Activated gamma-delta T cell treated with anti-CD3 and anti-CD28 coated beads, Interleukin-2, amount 50 U/mL, for 16 hours (primary cell): Measurements from ENCODE around the gene ILF2.
A peak's percentile ranks its signal among the peaks of the same experiment; 100 is the strongest.
"Not testable (repeated sequence)": the region's sequence is repeated elsewhere in the genome, so short reads cannot be mapped to it uniquely, and the experiment has no call there.

Source experiments
- DNase-seq: peaks from one replicate; pipeline ENCODE4 v3.0.0-alpha.2; 2020; ENCODE audit warnings: low read depth

ILF2 gene

DNA sequence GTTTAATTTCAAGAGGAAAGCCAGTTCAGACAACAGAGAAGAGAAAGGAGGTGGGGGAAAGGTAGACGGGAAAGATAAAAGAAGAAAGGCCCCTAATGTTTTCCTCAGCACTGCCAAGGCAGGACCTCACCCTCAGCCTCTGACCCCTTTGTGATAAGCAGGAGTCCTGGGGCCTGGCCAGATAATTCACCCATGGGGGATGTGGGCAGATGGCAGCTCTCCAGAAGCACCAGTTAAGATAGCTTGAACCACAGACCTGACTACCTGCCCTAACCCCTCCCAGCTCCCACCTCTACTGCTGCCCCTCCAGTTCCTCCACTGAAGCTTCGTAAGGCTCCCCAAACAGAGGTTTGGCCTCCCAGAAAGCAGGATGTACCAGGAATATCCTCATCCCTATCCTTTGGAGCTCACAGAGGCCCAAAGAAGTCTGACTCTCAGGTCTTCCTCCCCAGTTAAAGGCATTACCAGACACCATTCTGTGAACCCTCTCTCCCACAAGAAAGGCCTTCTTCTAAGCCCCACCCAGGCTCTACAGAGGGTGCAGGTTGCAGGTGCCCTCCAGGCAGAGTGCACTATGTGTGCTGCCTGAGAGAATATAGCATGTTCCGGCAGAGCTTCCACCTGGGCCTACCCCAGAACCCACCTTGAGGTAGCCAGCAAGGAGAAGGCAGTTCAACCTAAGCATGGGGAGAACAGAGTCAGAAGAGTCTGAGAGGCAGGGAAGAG is 21.5 kb downstream of the ILF2 start:
- DNase-seq = no peak

DNA sequence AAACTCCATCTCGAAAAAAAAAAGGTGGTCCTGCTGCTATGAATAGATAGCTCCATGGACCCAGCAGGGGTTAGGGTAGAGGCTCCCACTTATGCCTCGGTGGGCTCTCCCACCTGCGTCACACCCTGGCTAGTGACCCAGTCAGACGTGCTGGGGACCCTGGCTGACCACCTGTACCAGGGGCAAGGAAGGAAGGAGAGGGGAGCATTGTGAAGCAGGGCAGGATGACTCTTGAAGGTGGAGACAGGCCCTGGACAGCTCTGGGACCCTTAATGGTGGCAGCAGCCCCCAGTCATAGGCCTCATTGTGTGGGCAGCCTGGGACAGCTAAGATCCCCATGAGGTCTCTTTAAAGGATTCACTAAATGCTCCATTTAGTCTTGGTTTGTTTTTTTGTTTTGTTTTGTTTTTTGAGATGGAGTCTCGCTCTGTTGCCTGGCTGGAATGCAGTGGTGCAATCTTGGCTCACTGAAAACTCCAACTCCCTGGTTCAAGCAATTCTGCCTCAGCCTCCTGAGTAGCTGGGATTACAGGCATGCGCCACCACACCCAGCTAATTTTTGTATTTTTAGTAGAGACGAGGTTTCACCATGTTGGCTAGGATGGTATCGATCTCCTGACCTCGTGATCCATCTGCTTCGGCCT is 22.7 kb downstream of the ILF2 start:
- DNase-seq = no peak

- no peak for DNase-seq
These were observed 23.5 kb downstream of the ILF2 start for GRCh38 chr1:153647346-153647714.

DNA sequence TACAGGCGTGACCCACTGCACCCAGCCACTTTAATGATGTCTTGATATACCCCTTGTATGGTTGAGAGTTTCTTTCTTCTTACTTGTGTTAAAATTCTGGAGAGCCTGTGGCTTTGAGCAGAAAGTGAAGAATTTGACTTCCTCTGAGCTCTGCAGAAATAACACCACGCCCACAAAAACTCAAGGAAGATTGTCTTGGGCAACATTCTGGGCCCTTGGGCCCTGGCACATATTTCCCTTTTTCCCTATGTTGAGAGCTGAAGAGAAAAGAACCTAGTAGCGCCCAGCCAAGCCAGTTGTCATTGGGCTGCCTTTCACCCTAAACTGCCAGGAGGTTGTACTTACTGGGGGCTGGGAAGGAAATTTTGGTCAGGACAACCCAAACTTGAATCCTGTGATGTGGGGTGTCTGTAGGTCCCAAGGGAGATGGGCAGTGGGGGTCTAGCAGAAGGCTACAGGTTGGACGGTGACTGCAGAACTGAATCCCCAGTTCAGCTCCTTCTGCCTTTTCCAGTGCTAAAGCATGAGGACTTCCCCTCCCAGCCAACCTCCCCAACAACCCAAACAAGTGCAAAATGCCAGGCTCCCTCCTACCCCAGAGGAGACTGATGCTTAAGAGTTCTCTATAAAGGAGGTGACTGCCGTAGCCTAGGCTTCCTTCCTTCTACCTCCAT is 24.0 kb downstream of the ILF2 start:
- no peak for DNase-seq

DNA sequence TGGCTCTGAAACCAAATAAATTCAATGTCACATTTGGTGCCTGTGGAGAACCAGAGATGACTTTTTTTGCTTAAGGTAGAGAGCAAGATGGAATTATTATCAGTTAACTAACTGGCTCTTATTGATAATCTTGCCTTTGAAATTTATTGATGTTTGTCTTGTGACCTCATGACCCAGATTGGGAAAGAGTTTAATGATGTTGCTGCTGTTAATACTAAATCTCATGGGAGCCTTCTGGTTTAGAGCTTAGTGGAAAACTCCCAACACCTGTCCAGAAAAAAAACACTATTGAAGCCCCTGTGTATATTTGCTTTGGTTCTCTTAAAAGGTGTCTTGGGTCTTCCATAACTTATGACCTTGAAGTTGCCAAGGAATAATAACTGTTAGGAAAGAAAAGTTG is 27.0 kb downstream of the ILF2 start:
- DNase-seq = no peak

DNA sequence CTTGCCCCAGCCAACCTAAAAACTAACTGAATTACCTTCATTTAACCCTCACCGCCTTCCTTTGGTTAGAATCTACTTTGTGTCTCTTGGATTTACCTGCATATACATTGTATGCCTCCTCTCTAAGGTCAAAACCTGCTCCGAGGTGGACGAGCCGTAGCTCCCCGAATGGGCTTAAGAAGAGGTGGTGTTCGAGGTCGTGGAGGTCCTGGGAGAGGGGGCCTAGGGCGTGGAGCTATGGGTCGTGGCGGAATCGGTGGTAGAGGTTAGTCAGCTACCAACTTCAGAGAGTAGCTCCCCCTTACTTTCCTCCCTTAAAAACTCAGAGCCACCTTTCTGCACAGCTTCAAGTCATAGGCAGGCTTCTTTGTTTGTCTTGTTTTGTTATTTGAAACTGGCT is 27.7 kb downstream of the ILF2 start:
- no peak for DNase-seq

DNA sequence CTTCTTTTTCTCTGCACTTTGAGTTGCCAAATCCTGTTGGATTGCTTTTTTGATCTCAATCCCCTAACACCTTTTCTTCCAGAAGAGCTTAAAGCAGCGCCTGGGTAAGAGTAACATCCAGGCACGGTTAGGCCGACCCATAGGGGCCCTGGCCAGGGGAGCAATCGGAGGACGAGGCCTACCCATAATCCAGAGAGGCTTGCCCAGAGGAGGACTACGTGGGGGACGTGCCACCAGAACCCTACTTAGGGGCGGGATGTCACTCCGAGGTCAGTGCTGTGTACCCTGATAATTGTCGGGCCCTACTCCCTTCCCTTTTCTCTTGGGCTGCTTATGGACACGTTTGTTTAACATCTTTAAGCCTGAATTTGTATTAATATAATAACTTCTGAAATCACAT is 28.6 kb downstream of the ILF2 start:
- no peak for DNase-seq

- DNase-seq = no peak
These were observed 29.9 kb downstream of the ILF2 start for GRCh38 chr1:153640861-153641260.

DNA sequence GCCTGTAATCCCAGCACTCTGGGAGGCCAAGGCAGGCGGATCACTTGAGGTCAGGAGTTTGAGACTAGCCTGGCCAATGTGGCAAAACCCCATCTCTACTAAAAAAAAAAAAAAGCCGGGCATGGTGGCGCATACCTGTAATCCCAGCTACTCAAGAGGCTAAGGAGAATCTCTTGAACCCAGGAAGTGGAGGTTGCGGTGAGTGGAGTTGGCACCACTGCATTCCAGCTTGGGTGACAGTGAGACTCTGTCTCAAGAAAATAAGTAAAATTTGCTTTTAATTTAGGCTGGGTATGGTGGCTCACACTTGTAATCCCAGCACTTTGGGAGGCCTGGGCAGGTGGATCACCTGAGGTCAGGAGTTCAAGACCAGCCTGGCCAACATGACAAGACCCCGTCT is 30.6 kb downstream of the ILF2 start:
- DNase-seq = not testable (repeated sequence)

- DNase-seq = no peak
These were observed 31.5 kb downstream of the ILF2 start for GRCh38 chr1:153639280-153639679.

DNA sequence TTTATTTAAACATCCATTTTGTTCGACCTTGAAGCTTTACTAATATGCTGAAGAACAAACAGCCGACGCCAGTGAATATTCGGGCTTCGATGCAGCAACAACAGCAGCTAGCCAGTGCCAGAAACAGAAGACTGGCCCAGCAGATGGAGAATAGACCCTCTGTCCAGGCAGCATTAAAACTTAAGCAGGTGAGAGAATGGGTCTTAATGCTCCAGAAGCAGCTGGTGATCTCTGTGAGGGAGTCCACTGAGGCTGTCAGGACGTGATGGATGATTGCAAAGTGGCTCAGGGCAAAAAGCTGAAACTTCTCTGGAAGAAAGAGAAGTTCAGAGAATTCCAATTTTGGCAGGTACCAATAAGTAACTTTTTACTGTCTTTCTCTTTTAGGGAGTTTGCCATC is 32.5 kb downstream of the ILF2 start:
- no peak for DNase-seq

- no peak for DNase-seq
These were observed 34.5 kb downstream of the ILF2 start for GRCh38 chr1:153636312-153636711.

DNA sequence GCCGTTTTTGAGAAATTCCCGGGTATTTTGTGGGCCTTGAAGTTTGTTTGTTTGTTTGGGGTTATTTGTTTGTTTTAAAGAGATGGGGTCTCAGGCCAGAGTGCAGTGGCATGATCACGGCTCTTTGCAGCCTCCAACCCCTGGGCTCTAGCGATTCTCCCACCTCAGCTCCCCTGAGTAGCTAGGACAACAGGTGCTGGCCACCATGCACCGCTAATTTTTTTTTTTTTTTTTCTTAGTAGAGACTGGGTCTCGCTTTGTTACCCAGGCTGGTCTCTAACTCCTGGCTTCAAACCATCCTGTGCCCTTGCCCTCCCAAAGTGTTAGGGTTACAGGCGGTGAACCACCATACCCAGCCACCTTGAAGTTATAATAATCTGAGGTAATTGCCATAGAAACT is 34.9 kb downstream of the ILF2 start:
- DNase-seq = no peak

DNA sequence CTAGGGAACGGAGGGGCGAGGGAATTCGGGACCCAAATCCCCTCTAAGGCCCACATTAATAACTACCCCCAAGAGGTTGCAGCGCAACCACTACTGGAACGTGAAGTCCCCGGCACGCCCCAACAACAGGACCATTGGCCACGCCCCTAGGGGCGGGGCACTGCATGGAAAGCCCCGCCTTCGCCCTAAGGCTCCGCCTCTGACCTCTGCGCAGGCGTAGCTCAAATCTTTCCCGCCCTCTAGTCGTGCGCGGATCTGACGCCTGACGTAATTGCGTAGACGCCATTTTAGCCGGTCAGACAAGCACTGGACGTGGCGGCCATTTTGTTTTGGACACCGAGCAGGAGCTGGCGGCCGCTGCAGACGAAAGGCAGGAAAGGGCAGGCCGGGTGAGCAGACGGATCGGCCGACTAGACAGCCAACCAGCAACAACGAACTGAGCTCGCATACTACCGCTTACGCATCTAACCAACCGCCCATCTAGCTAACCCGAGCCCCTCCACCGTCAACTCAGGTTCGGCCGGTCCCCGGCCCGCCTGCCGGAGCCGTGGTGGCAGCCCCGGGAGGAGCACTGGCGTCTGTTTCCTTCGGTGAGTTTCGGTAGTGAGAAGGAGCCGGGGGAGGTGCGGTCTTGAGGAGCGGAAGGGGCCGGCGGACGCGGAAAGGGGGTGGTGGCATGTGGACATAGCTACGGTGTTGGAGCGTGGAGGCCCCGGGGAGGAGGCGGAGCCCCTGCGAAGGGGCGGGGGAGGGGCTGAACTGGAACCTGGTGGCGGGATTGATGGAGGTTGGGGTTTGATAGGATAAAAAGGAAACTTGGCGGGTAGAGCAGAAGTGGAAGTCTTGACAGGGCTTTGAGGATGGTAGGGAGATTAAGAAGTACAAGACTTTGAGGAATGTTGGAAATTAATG is 36.8 kb downstream of the ILF2 start, which contains the start of gene CHTOP:
TSS of gene CHTOP (plus strand) at position 313 of the 912 bp plus-strand sequence. CDS start 2,523 bp downstream, outside the sequence.
- peak; percentile 92 for DNase-seq

GRCh38 chr1:153633161-153633753 is 37.5 kb downstream of the ILF2 start:
- no peak for DNase-seq

DNA sequence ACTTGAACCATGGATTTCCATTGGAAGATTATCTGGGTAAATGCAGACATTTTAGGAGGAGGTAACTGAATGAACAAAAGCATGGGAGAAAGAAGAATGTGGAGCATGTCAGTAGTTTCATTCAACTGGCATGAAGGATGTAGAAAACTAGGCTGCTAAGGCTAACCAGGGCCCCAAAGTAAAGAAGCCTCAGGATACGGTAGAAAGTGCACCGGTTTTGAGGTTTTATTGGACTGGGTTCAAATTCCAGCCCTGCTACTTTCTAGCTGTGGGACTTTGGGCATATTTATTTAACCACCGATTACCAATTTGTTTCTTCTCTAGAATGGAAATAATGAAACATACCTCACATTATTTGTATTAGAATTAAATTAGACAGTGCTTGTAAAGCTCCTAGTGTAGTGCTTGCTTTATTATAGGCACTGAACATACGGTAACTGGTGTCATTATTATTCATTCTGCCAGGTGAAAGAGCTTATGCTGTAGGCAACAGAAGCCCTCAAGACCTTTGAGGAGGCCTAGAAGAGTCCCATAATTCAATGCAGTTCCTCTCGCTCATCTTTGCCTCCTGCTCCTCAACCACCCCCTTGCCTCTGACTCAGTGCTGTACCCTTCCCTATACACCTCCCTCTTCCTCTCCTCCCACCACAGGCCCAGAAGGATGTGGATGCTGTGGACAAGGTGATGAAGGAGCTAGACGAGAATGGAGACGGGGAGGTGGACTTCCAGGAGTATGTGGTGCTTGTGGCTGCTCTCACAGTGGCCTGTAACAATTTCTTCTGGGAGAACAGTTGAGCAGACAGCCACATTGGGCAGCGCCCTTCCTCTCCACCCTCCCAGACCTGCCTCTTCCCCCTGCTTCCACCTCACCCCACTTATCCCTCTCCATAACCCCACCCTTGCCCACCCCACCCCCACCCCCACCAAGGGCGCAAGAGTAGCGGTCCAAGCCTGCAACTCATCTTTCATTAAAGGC is 39.5 kb downstream of the ILF2 start:
- DNase-seq = no peak

DNA sequence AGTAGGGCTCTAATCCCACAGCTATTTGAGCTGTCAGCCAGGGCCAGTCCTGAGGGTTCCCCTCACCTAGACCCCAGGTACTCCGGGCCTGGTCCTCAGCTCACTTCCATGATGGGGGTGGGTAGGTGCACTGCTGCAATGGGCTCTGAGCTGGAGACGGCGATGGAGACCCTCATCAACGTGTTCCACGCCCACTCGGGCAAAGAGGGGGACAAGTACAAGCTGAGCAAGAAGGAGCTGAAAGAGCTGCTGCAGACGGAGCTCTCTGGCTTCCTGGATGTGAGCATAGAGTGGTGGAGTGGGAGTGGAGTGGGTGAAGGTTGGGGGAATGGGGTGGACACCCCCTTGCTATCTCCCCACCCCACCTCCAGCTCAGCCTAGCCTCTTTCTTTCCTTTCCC is 40.4 kb downstream of the ILF2 start:
- no peak for DNase-seq

DNA sequence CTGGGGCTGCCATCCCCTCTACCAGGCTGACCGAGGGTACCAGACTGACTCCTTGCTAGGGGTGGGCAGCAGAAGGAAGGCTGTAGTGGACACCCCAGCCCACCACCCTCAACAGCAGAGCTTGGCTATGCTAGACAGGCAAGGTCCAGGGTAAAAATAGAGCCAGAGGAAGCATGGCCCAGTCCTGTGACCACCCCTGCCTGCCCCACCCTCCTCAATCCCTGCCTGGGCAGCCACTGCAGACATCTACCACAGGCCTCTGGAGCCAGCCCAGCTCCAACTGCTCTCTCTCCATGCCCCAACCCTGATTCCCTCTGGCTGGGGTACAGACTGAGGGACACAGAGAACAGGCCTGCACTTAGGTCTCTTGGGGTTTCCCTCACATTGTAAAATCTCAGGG is 40.8 kb downstream of the ILF2 start:
- no peak for DNase-seq

- no peak for DNase-seq
These were observed 41.5 kb downstream of the ILF2 start for GRCh38 chr1:153629343-153629665.

DNA sequence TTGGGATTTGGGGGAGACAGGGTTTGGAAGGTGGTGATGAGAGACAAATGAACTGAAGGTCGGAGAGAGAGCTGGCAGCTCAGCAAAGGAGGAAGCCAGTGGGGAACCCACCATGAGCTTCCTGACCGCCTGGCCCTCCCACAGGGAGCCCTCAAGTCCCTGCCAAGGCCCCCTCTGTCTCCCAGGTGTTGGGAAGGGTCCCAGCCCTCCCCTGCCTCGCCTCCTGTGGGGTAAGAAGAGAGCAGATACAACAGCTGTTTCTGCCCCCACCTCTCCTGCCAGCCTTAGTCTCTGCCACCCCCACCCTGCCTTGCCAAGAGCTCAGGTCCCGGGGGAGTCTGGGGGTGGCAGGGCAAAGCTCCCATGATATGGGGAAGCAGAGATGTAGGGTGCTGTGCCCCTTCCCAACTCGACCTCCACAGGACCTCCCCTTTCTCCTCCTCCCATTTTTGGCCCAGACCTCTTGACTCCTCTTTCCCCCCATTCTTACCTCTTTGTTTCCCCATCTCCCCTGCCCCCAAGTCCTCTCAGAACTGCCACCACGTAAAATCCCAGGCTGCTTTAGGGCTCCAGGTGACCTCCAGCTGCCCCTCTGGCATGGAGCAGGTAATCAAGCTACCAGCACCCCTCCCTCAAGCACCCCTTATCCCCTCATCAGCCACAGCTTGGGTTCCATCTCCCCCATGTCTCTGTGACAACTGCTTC is 42.0 kb downstream of the ILF2 start:
- DNase-seq = no peak
